ENCODE results near the gene BCL2. TPM values are rescaled to one million over a fixed set of nuclear protein-coding genes. Genes with fewer than 3 reads are reported as not detected.

Gene BCL2
- total and polyA plus RNA-seq, 9 of the 15 experiments (the other 6 are each of a cell fraction or from before 2014, with no cell fraction given), result 0.10 to 1.1 (median 0.65) TPM

DNA sequence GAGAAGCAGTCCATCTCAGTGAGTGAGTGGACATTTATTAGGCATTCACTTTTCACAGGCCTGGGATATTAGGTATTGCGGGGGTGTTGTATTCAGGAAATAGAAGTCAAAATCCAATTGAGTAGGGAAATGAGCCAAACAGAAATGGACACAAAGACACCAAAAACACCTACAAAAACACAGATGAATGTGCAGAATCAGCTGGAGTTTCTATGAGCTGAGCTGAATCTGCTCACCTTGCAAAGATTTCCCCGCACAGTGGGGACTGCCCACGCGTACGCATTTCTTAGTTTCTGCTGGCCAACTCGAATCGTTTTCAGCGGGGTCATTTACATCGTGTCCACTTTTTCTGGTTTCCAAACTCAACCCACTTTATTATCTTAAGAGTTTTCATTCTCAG is 160.0 kb downstream of the BCL2 start:
- no peaks in the 10 kb centered on the region for H3K9me1 ChIP-seq (ENCODE audit: control insufficient read depth, insufficient read depth, low read length)
- no peaks in the 10 kb centered on the region for H3K79me2 ChIP-seq (ENCODE audit: control insufficient read depth, insufficient read depth, low read length)
- H2AFZ ChIP-seq (ENCODE audit: low read depth, low read length), result no peak overlapping the region
- no peaks in the 10 kb centered on the region; a peak in 2 of 5 replicates for H3K4me1 ChIP-seq (replicated peaks in 1 of 2; ENCODE audit: control insufficient read depth in 2 of 2, insufficient read depth in 2 of 2, low read length in 2 of 2)
- WGBS (ENCODE audit: insufficient coverage, low coverage, missing lambda C conversion rate), result 0% methylated on average over 9 of the region's 9 CpGs
- no peak overlapping the region for H3K4me3 ChIP-seq
- no peak overlapping the region for H3K9ac ChIP-seq (ENCODE audit: insufficient read depth in 1 of 2, low read depth in 2 of 2, low read length in 2 of 2)
- in situ Hi-C loops (cut with MboI) (no loop called here), intact Hi-C loops (cut with micrococcal nuclease) (loop anchor here (10.0 kb wide), 1 partner anchor 135 kb away; no protein-coding TSS in a partner anchor)
- peaks cover 8 to 33% of the 10 kb centered on the region in 2 experiments; a peak in 3 of 5 replicates for H3K27me3 ChIP-seq (ENCODE audit: control insufficient read depth in 2 of 2, insufficient read depth in 2 of 2, low read length in 2 of 2)
- no peak for ATAC-seq
- no peak overlapping the region for H3K27ac ChIP-seq (ENCODE audit: extremely low read depth, low read depth, low read length)
- TF ChIP-seq IFI16 (CRISPR knock-in tag; IDR thresholded peaks at IDR 0.05) (no peak), ZNF707 (CRISPR knock-in tag; conservative IDR thresholded peaks at IDR 0.05) (no peak), HMBOX1 (IDR thresholded peaks at IDR 0.05) (no peak), GTF2E2 (tag; IDR thresholded peaks at IDR 0.05) (no peak), PATZ1 (CRISPR knock-in tag; IDR thresholded peaks at IDR 0.05; ENCODE audit: borderline replicate concordance) (no peak), ZNF124 (CRISPR knock-in tag; IDR thresholded peaks at IDR 0.05) (no peak), FUS (optimal IDR thresholded peaks at IDR 0.05; ENCODE audit: low read depth, low read length) (no peak), PHB2 (IDR thresholded peaks at IDR 0.05; ENCODE audit: low read depth) (no peak), SMAD2 (IDR thresholded peaks at IDR 0.05; ENCODE audit: low read depth, low read length) (no peak), NR4A1 (CRISPR knock-in tag; IDR thresholded peaks at IDR 0.05) (no peak), NR4A1 (tag; IDR thresholded peaks at IDR 0.05) (no peak), SIN3B (IDR thresholded peaks at IDR 0.05; ENCODE audit: low read depth) (no peak), JUN (IDR thresholded peaks at IDR 0.05; ENCODE audit: borderline replicate concordance, low read depth, low read length) (no peak), JUN (CRISPR knock-in tag; IDR thresholded peaks at IDR 0.05; ENCODE audit: borderline replicate concordance) (no peak), RBM34 (IDR thresholded peaks at IDR 0.05; ENCODE audit: borderline replicate concordance, insufficient read depth, low read length) (no peak)
- ChIA-PET POLR2A (no interaction called here), CTCF (ENCODE audit: low intra/inter-chr PET ratio) (interaction anchor here (0.5 kb wide), 1 partner anchor 162 kb away, joined by 3 read pairs; no protein-coding TSS in a partner anchor)
- no peak overlapping the region for H3K4me2 ChIP-seq (ENCODE audit: insufficient read depth, low read length)
- no peaks in the 10 kb centered on the region for H4K20me1 ChIP-seq (replicated peaks; ENCODE audit: control insufficient read depth, insufficient read depth, low read length)
- no peaks in the 10 kb centered on the region for H3K9me3 ChIP-seq (replicated peaks; ENCODE audit: control insufficient read depth, insufficient read depth, low read depth, low read length)
- FAIRE-seq, result no peak
- H3K36me3 ChIP-seq (ENCODE audit: control insufficient read depth, insufficient read depth, low read length), result no peaks in the 10 kb centered on the region
- BruUV-seq (replicated peaks), result no TSS peak
- DNase-seq (ENCODE audit: extremely low read depth in 1 of 4, low spot score in 3 of 4), result no peak

All from K562 (cell line).